ENCODE results near the gene ARL3. TPM values are rescaled to one million over a fixed set of nuclear protein-coding genes. Genes with fewer than 3 reads are reported as not detected.

ARL3 gene
- total and polyA plus RNA-seq, 5 experiments from 2014 or later: 3.6 to 4.4 (median 3.8) TPM

DNA sequence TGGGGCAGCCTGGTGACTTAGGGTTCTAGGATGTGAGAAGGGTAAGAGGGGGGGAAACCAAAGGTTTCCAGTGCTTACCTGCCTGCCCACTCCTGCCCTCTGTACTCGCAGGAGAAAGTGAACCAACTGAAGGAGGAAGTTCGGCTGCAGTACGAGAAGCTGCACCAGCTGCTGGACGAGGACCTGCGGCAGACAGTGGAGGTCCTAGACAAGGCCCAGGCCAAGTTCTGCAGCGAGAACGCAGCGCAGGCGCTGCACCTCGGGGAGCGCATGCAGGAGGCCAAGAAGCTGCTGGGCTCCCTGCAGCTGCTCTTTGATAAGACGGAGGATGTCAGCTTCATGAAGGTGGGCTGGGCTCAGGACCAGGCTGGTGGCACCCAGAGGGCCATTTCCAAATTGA, 59.2 kb downstream of the ARL3 start:
- Mint-ChIP-seq H3K27me3 (no peaks in the 10 kb centered on the region), H3K9me3 (no peaks in the 10 kb centered on the region), H3K4me3 (no peak overlapping the region), H3K36me3 (peaks cover 0 to 52% (median 6%) of the 10 kb centered on the region in 3 donors), H3K4me1 (peaks cover 38 to 85% (median 77%) of the 10 kb centered on the region in 4 donors), H3K27ac (peak overlapping the region in 5 of 10 donors; percentile 25 to 98 (median 80))
- POLR2A ChIA-PET: interaction anchor here (1.2 to 29.2 kb wide), 3 partner anchors 4 to 150 kb away, joined by 3 to 624 read pairs (median 624); partner anchors contain the start of gene TRIM8
- DNase-seq (no peak), ATAC-seq (no peak)

DNA sequence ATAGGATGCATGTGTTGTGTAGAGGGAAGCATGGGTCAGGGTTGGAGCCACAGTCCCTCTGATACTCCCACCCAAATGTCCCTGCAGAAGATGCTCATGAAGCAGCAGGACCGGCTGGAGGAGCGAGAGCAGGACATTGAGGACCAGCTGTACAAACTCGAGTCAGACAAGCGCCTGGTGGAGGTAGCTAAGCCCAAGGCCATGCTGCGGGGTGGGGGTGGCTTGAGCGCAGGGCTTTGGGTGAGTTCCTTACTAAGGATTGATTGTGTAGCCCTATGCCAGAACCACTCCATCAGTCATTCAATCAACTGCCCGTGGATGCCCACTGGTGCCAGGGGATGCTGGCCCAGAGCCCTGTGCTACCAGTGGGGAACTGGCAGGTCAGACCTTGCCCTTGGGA, 59.6 kb downstream of the ARL3 start:
- DNase-seq (no peak), ATAC-seq (no peak)
- no peaks in the 10 kb centered on the region for H3K9me3 Mint-ChIP-seq
- H3K4me3 Mint-ChIP-seq: peak overlapping the region in 2 of 10 donors; percentile 37 to 38
- no peaks in the 10 kb centered on the region for H3K27me3 Mint-ChIP-seq
- peak overlapping the region in 9 of 10 donors; percentile 76 to 98 (median 83) for H3K27ac Mint-ChIP-seq
- POLR2A ChIA-PET: interaction anchor here (0.6 to 29.2 kb wide), 4 partner anchors 3 to 150 kb away, joined by 3 to 624 read pairs (median 316); partner anchors contain the start of gene TRIM8
- peaks cover 0 to 52% (median 6%) of the 10 kb centered on the region in 3 donors for H3K36me3 Mint-ChIP-seq
- H3K4me1 Mint-ChIP-seq: peaks cover 39 to 83% (median 80%) of the 10 kb centered on the region in 4 donors

GRCh38 chr10:102653060-102653459, 61.1 kb downstream of the ARL3 start:
- POLR2A ChIA-PET: interaction anchor here (6.3 to 29.2 kb wide), 3 partner anchors 2 to 61 kb away, joined by 24 to 624 read pairs (median 624); partner anchors contain the start of genes ARL3, SFXN2 and TRIM8
- ATAC-seq (no peak), DNase-seq (no peak)
- no peaks in the 10 kb centered on the region for H3K27me3 Mint-ChIP-seq
- peaks cover 47 to 84% (median 81%) of the 10 kb centered on the region in 4 donors for H3K4me1 Mint-ChIP-seq
- peak overlapping the region; percentile 93 to 98 (median 96) for H3K27ac Mint-ChIP-seq
- H3K9me3 Mint-ChIP-seq: no peaks in the 10 kb centered on the region
- H3K4me3 Mint-ChIP-seq: peak overlapping the region; percentile 58 to 98 (median 86)
- H3K36me3 Mint-ChIP-seq: peaks cover 0 to 52% (median 6%) of the 10 kb centered on the region in 3 donors

DNA sequence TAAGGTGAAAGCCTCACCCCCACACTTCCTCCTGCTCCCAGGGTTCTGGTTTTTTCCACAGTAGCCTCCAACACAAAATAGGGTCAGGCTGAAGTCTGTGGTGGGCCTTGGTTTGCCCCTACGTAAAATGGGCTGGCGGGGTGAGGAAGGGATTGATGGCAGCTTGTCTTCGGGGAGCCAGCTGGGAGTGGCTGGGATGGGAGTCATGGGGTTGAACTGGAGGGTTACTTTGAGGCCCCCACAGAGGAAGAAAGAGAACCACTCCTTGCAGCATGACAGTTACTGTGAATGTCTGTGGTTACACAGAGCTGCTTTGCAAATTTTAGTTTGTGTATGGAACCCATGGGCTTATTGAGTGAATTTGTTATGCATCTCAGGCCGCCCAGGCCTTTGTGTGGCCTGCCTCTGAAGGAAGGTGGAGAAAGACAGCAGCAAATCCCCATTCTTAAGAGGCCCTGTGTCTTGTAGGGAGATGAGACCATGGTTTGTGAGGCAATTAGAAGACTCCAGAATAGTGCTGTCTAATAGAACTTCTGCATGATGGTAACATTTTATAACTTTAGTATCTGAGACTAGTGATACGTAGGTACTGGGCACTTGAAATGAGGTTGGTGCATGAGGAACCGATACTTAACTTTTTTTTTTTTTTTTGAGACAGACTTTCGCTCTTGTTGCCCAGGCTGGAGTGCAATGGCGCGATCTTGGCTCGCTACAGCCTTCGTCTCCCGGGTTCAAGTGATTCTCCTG, 61.9 kb downstream of the ARL3 start:
- Mint-ChIP-seq H3K27me3 (no peaks in the 10 kb centered on the region), H3K4me1 (peaks cover 52 to 84% (median 82%) of the 10 kb centered on the region in 4 donors), H3K36me3 (peaks cover 0 to 47% (median 6%) of the 10 kb centered on the region in 3 donors), H3K4me3 (peak overlapping the region; percentile 57 to 98 (median 86)), H3K9me3 (no peaks in the 10 kb centered on the region), H3K27ac (peak overlapping the region; percentile 92 to 98 (median 96))
- POLR2A ChIA-PET: interaction anchor here (6.3 to 29.2 kb wide), 3 partner anchors 1 to 62 kb away, joined by 24 to 624 read pairs (median 624); partner anchors contain the start of genes ARL3, SFXN2 and TRIM8
- DNase-seq (peak in 3 of 10 donors; percentile 33 to 40 (median 37)), ATAC-seq (peak; percentile 40 to 48)

DNA sequence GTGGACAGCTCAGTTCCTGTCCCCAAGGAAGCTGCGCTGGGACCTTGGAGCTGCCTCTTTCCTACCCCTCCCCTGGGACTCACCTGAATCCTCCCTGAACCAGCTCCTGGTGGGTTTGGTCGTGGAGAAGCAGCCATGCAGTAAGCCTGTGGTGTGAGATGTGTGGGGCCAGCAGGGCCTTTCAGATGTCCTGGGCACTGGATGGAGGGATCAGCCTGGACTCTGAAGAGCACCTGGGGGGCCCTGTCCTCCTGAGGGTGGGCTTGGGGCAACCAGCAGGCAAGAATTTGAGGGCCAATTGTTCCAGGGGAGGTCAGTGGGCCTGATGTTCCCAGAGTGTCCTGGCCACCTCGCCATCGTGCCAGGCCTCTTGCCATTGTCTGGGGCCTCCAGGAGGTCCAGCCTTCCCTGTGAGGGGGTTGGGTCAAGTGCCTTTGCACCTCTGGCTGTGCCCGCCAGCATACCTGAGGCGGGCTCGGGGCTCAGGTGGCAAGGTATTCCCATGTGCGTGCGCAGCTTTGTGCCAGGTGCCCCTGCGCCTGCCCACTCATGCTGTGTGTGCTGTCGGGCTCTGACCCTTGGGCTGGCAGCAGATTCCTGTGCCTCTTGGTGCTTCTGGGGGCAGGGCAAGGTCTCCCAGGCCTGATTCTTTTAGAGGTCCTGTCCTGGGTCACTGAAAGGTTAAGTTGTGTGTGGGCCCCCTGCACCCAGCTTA, 62.6 kb downstream of the ARL3 start:
- H3K27me3 Mint-ChIP-seq: no peaks in the 10 kb centered on the region
- no peak for ATAC-seq
- peak overlapping the region; percentile 92 to 98 (median 96) for H3K27ac Mint-ChIP-seq
- H3K4me1 Mint-ChIP-seq: peaks cover 54 to 91% (median 86%) of the 10 kb centered on the region in 4 donors
- peak overlapping the region; percentile 57 to 98 (median 86) for H3K4me3 Mint-ChIP-seq
- no peaks in the 10 kb centered on the region for H3K9me3 Mint-ChIP-seq
- peaks cover 0 to 41% (median 6%) of the 10 kb centered on the region in 3 donors for H3K36me3 Mint-ChIP-seq
- POLR2A ChIA-PET: interaction anchor here (0.6 to 29.2 kb wide), 4 partner anchors 0 to 193 kb away, joined by 3 to 624 read pairs (median 324); partner anchors contain the start of genes ARL3, SFXN2 and TRIM8
- no peak for DNase-seq

DNA sequence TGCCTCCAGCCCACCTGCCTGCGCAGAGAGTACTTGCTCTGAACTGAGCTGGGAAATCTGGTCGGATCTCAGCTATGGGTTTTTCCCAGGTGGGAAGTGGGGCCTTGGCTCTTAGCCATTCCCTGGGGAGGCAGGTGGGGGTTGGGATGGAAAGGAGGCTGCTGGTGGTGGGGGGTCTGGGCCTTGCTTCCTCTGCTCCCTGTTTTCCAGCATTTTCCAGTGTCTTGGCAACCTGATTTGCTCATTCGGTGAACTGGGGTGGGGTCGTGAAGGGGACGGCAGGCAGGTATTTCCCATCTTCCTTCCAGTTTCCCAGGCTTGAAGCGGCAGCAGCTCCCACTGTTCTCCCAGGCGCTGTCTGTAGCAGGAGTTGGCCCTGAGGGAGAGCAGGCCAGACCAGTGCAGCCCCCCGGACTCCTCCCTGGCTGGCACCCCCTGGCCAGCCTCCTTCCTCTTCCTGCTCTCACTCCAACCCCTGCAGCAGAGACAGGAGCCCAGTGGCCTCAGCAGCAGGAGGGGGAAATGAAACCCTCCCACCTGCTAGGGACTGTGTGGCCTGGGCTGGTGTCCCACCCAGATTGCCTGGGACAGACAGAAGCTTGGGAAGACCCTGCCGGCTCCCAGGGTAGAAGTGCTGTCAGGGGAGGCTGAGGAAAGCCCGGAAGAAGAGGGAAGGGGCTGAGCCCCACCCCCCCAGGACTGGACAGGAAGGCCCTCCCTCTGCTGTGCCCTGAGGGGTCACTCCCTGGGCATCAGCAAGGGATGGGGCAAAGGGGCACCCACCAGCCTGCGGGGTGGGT, 63.3 kb downstream of the ARL3 start:
- no peaks in the 10 kb centered on the region for H3K9me3 Mint-ChIP-seq
- ATAC-seq (no peak), DNase-seq (peak in 1 of 10 donors; percentile 61)
- peak overlapping the region; percentile 77 to 98 (median 94) for H3K27ac Mint-ChIP-seq
- peak overlapping the region; percentile 26 to 98 (median 86) for H3K4me3 Mint-ChIP-seq
- peaks cover 0 to 33% (median 6%) of the 10 kb centered on the region in 3 donors for H3K36me3 Mint-ChIP-seq
- no peaks in the 10 kb centered on the region for H3K27me3 Mint-ChIP-seq
- POLR2A ChIA-PET: interaction anchor here (6.3 to 15.9 kb wide), 2 partner anchors 15 to 63 kb away, joined by 24 to 624 read pairs; partner anchors contain the start of genes ARL3 and SFXN2
- peaks cover 61 to 99% (median 90%) of the 10 kb centered on the region in 4 donors for H3K4me1 Mint-ChIP-seq

DNA sequence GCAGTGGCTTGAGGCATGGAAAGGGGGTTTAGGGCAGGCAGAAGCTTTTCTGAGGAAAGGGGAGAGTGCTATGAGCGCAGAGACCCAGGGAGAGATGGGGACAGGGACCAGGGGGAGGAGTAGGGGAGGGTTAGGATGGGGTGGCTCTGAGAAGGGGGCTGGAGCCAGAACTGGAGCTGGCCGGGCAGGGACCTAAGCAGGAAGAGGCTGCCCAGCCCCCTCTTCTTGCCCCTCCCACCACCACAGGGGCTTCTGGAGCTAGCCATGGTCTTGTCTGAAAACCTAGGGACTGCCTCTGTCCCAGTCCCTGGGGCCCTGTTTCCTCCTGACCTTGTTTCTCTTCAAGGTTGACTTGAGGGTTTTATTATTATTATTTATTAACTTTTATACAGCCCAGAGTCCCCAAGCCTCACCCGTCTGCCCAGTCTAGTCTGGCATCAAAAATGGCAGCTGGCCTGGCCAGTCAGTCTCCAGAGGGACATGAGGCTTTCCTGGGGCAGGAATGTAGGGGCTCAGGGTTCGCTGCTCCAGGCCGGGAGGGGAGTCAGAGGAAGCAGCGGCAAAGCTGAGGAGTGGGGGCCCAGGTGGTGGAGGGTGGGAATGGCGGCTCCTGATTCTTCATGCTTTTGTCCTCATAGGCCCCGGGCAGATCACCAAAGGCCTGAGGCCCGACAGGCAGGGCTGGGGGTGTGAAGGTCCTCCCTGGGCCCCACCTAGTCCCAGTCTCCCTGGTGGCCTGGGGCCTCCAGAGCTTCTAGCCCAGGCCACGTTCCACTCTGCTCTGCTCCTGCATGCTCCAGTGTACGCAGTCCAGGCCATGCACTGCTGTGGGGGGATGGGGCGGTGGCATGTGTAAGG, 64.2 kb downstream of the ARL3 start:
- DNase-seq (peak in 1 of 10 donors; percentile 49), ATAC-seq (no peak)
- Mint-ChIP-seq H3K36me3 (peaks cover 0 to 26% (median 6%) of the 10 kb centered on the region in 3 donors), H3K27me3 (no peaks in the 10 kb centered on the region), H3K9me3 (no peaks in the 10 kb centered on the region), H3K27ac (peak overlapping the region; percentile 39 to 98 (median 92)), H3K4me3 (peak overlapping the region; percentile 57 to 99 (median 96)), H3K4me1 (peaks cover 64 to 94% (median 85%) of the 10 kb centered on the region in 4 donors)
- POLR2A ChIA-PET: interaction anchor here (0.5 to 15.9 kb wide), 3 partner anchors 14 to 64 kb away, joined by 4 to 624 read pairs (median 24); partner anchors contain the start of genes ARL3 and SFXN2

GRCh38 chr10:102648889-102649796, 65.1 kb downstream of the ARL3 start:
- POLR2A ChIA-PET: interaction anchor here (0.5 to 15.9 kb wide), 3 partner anchors 13 to 65 kb away, joined by 4 to 624 read pairs (median 24); partner anchors contain the start of genes ARL3 and SFXN2
- Mint-ChIP-seq H3K36me3 (peaks cover 0 to 18% (median 6%) of the 10 kb centered on the region in 3 donors), H3K9me3 (no peaks in the 10 kb centered on the region), H3K27me3 (no peaks in the 10 kb centered on the region), H3K4me1 (peaks cover 58 to 85% (median 78%) of the 10 kb centered on the region in 4 donors), H3K27ac (peak overlapping the region; percentile 88 to 99 (median 97)), H3K4me3 (peak overlapping the region; percentile 92 to 99 (median 98))
- peak; percentile 23 to 75 (median 44) for DNase-seq
- ATAC-seq: peak; percentile 8 to 23

GRCh38 chr10:102648269-102648888, 65.8 kb downstream of the ARL3 start:
- POLR2A ChIA-PET: interaction anchor here (6.3 to 15.9 kb wide), 2 partner anchors 18 to 66 kb away, joined by 24 to 624 read pairs; partner anchors contain the start of genes ARL3 and SFXN2

More at GRCh38 chr10:102648269-102648888, 65.8 kb downstream of the ARL3 start:
- no peak for ATAC-seq
- Mint-ChIP-seq H3K27ac (peak overlapping the region; percentile 88 to 99 (median 97)), H3K9me3 (no peaks in the 10 kb centered on the region), H3K36me3 (peaks cover 0 to 10% (median 4%) of the 10 kb centered on the region in 3 donors), H3K4me1 (peaks cover 53 to 78% (median 71%) of the 10 kb centered on the region in 4 donors), H3K27me3 (no peaks in the 10 kb centered on the region), H3K4me3 (peak overlapping the region; percentile 92 to 99 (median 98))
- DNase-seq: no peak
